Measurements from ENCODE around the gene CYBC1. TPM values are rescaled to one million over a fixed set of nuclear protein-coding genes. Genes with fewer than 3 reads are reported as not detected.
A peak's percentile ranks its signal among the peaks of the same experiment; 100 is the strongest.

The CYBC1 gene
- total RNA-seq, 1 donor, result 72.4 TPM

DNA sequence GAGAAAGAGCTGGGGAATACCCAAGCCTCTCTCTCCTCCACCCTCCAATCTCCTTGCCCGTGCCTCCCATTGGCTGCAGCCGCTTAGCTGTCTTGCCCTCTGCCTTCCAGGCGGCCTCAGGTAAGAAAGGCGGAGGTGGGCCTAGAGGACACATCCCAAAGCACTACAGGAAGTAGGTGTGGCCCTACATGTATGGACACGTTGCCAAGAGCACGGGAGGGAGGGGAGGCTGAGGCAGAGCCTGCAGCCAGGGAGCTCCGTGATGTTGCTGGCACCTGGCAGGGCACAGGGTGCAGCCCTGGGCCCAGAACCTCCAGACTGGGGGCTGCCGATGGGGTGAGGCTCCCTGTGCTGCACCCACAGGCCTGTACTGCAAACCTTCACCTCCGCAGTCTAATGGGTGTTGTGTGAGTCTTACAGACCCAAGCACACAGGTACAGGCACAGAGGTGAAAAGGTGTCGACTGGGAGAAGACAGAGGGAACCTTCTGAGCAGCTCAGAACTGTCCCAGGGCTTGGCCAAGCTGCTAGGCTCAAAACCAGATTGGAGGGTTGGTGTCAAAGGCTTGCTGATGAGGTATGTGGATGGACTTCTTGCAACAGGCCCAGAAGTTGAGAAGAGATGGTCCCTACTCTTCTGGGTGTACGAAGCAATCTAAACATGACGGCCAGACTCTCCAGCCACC lies 45.4 kb upstream of the CYBC1 start:
- peak overlapping the region; percentile 87 for H3K4me2 ChIP-seq (ENCODE audit: insufficient read depth, low read length)
- no peaks in the 10 kb centered on the region for H3K9me3 ChIP-seq (ENCODE audit: low read depth, low read length)
- peaks cover 3% of the 10 kb centered on the region for H4K20me1 ChIP-seq (ENCODE audit: insufficient read depth, low read length)
- no peak overlapping the region for H3K27ac ChIP-seq (ENCODE audit: low read depth, low read length)
- no peaks in the 10 kb centered on the region for H3K27me3 ChIP-seq (ENCODE audit: insufficient read depth, low read length)
- no peak overlapping the region for H3K4me3 ChIP-seq (ENCODE audit: insufficient read depth, low read length)
- no peaks in the 10 kb centered on the region for H3K79me2 ChIP-seq (ENCODE audit: insufficient read depth, low read length)
- no peak overlapping the region for H2AFZ ChIP-seq (ENCODE audit: low read length)
- H3K4me1 ChIP-seq (ENCODE audit: insufficient read depth, low read length), result peaks cover 34% of the 10 kb centered on the region
- peak; percentile 15 for DNase-seq (ENCODE audit: insufficient read length, low spot score, missing footprints)
- H3K36me3 ChIP-seq (ENCODE audit: insufficient read depth, low read length), result no peaks in the 10 kb centered on the region
- TF ChIP-seq, protein P1, sequence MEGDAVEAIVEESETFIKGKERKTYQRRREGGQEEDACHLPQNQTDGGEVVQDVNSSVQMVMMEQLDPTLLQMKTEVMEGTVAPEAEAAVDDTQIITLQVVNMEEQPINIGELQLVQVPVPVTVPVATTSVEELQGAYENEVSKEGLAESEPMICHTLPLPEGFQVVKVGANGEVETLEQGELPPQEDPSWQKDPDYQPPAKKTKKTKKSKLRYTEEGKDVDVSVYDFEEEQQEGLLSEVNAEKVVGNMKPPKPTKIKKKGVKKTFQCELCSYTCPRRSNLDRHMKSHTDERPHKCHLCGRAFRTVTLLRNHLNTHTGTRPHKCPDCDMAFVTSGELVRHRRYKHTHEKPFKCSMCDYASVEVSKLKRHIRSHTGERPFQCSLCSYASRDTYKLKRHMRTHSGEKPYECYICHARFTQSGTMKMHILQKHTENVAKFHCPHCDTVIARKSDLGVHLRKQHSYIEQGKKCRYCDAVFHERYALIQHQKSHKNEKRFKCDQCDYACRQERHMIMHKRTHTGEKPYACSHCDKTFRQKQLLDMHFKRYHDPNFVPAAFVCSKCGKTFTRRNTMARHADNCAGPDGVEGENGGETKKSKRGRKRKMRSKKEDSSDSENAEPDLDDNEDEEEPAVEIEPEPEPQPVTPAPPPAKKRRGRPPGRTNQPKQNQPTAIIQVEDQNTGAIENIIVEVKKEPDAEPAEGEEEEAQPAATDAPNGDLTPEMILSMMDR (IDR thresholded peaks at IDR 0.05; ENCODE audit: extremely low read depth, low read depth, low read length), result no peak

DNA sequence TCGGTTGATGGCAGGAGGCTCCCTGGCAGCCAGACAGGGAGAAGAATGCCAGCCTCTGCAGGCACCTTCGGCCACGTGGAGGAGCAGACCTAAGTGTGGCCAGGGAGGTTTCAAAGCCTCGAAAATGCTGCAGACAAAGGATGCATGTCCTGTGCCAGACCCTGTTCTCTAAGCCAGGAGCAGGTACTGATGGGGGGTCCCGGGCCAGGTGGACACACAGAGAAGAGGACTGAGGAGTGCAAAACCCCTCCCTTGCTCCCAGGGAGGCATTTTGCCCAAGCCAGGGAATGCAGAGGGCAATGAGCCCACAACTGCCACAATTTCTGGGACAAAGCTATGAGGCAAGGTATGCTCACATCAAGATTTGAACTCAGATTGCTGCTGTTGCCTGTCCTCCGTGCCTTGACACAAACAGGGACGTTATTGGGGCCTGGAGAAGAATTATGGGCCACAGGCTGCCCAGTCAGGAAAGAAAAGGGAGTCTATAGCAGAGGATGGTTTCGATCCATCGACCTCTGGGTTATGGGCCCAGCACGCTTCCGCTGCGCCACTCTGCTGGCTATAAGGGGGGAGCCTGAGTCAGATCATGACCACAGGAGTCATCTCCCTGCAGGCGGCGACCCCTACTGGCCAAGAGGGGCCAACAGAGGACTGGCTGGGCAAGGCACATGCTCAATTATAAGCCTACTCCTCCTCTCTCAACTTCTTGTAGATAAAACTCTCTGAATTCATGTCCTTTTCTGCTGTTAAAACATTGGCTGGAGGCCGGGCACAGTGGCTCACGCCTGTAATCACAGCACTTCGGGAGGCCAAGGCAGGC lies 43.9 kb upstream of the CYBC1 start:
- TF ChIP-seq, protein P1 (IDR thresholded peaks at IDR 0.05; ENCODE audit: extremely low read depth, low read depth, low read length), result peak; percentile 95
- Histone ChIP-seq H3K4me1 (ENCODE audit: insufficient read depth, low read length) (peaks cover 35% of the 10 kb centered on the region), H3K79me2 (ENCODE audit: insufficient read depth, low read length) (no peaks in the 10 kb centered on the region), H3K4me3 (ENCODE audit: insufficient read depth, low read length) (no peak overlapping the region), H3K36me3 (ENCODE audit: insufficient read depth, low read length) (no peaks in the 10 kb centered on the region), H2AFZ (ENCODE audit: low read length) (no peak overlapping the region), H3K27ac (ENCODE audit: low read depth, low read length) (no peak overlapping the region), H3K9me3 (ENCODE audit: low read depth, low read length) (no peaks in the 10 kb centered on the region), H3K27me3 (ENCODE audit: insufficient read depth, low read length) (no peaks in the 10 kb centered on the region), H4K20me1 (ENCODE audit: insufficient read depth, low read length) (peaks cover 3% of the 10 kb centered on the region), H3K4me2 (ENCODE audit: insufficient read depth, low read length) (no peak overlapping the region)
- peak; percentile 99 for DNase-seq (ENCODE audit: insufficient read length, low spot score, missing footprints)

DNA sequence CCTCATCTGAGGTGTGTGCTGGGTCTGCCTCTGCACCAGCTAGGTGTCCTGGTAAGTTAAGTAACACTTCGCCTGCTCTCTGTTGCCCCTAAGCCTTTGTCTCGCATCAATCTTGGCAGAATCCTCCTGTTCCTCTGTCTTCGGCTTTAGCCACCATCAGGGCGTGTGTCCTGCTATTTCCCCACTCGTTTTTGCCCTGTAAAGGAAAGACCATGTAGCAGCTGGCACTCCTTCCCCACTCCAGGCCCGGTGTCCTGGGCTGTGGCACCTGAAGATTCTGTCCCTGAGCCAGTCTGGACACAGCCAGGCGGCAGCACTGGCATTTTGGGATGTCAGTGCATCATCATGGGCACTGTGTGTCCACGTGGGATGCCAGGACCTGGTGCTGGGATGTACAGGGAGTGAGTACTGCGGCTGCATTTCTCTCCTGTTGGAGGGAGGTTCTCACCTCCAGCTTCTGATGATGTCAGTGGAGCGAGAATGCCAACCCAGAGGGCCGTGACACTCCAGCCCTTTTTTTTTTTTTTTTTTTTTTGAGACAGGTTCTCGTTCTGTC lies 42.8 kb upstream of the CYBC1 start:
- H3K79me2 ChIP-seq (ENCODE audit: insufficient read depth, low read length), result no peaks in the 10 kb centered on the region
- peak overlapping the region; percentile 37 for H3K4me2 ChIP-seq (ENCODE audit: insufficient read depth, low read length)
- H3K9me3 ChIP-seq (ENCODE audit: low read depth, low read length), result no peaks in the 10 kb centered on the region
- no peaks in the 10 kb centered on the region for H3K27me3 ChIP-seq (ENCODE audit: insufficient read depth, low read length)
- H3K36me3 ChIP-seq (ENCODE audit: insufficient read depth, low read length), result no peaks in the 10 kb centered on the region
- H3K4me1 ChIP-seq (ENCODE audit: insufficient read depth, low read length), result peaks cover 40% of the 10 kb centered on the region
- peak overlapping the region; percentile 1 for H3K4me3 ChIP-seq (ENCODE audit: insufficient read depth, low read length)
- peak overlapping the region; percentile 0 for H2AFZ ChIP-seq (ENCODE audit: low read length)
- peaks cover 3% of the 10 kb centered on the region for H4K20me1 ChIP-seq (ENCODE audit: insufficient read depth, low read length)
- TF ChIP-seq, protein P1 (IDR thresholded peaks at IDR 0.05; ENCODE audit: extremely low read depth, low read depth, low read length), result no peak
- peak overlapping the region; percentile 72 for H3K27ac ChIP-seq (ENCODE audit: low read depth, low read length)
- DNase-seq (ENCODE audit: insufficient read length, low spot score, missing footprints), result peak; percentile 46
